Mesenchymal stem cell (in vitro differentiated cells and primary cell): ENCODE data around the gene YJU2.

ENCODE experiments used
- DNase-seq: peaks from one replicate; pipeline ENCODE4 v3.0.0-alpha.2; 2013
- H2AFZ ChIP-seq: one replicate; pipeline ENCODE4 v1.6.1; 2013; ENCODE audit warnings: low read depth, mild to moderate bottlenecking, control low read depth, inconsistent platforms, low read length, moderate library complexity
- H2AK5ac ChIP-seq: 2 replicates; pipeline ENCODE4 v1.6.1; 2013; ENCODE audit warnings: low read length, moderate library complexity, mild to moderate bottlenecking, inconsistent platforms; ENCODE audit not compliant: severe bottlenecking
- H2BK120ac ChIP-seq: one replicate; pipeline ENCODE4 v1.6.1; 2013; ENCODE audit warnings: low read depth, mild to moderate bottlenecking, inconsistent platforms, low read length, moderate library complexity
- H2BK12ac ChIP-seq, 2 experiments: one replicate each; pipeline ENCODE4 v1.6.1; 2013; ENCODE audit warnings: inconsistent platforms in 2 of 2, low read length in 2 of 2, mild to moderate bottlenecking in 2 of 2, moderate library complexity in 2 of 2, control low read depth in 1 of 2
- H2BK15ac ChIP-seq: one replicate; pipeline ENCODE4 v1.6.1; 2013; ENCODE audit warnings: mild to moderate bottlenecking, low read depth, inconsistent platforms; ENCODE audit not compliant: poor library complexity, severe bottlenecking
- H2BK5ac ChIP-seq: 2 replicates; pipeline ENCODE4 v1.6.1; 2013; ENCODE audit warnings: low read depth, mild to moderate bottlenecking, low read length, control low read depth, inconsistent platforms; ENCODE audit not compliant: poor library complexity, severe bottlenecking
- H3K14ac ChIP-seq, 2 experiments: one replicate each; pipeline ENCODE4 v1.6.1; 2013; ENCODE audit warnings: inconsistent platforms in 2 of 2, low read length in 2 of 2, control low read depth in 1 of 2, mild to moderate bottlenecking in 1 of 2, moderate library complexity in 1 of 2
- H3K18ac ChIP-seq, 2 experiments: one replicate each; pipeline ENCODE4 v1.6.1; 2013; ENCODE audit warnings: inconsistent platforms in 2 of 2, low read length in 2 of 2, control low read depth in 1 of 2, low read depth in 1 of 2, mild to moderate bottlenecking in 1 of 2
- H3K23ac ChIP-seq, 2 experiments: one replicate each; pipeline ENCODE4 v1.6.1; 2013; ENCODE audit warnings: inconsistent platforms in 2 of 2, low read length in 2 of 2, mild to moderate bottlenecking in 2 of 2, moderate library complexity in 2 of 2, control low read depth in 1 of 2
- H3K27ac ChIP-seq: 2 replicates; pipeline ENCODE4 v1.5.1; 2013; ENCODE audit warnings: mild to moderate bottlenecking, moderate library complexity, low read length, control low read depth, inconsistent platforms; ENCODE audit not compliant: poor library complexity, severe bottlenecking
- H3K27me3 ChIP-seq, 2 experiments: 2 replicates each; pipeline versions ENCODE4 v1.6.1 to v1.7.0; 2013; ENCODE audit warnings: low read length in 2 of 2, mild to moderate bottlenecking in 2 of 2, moderate library complexity in 2 of 2, control low read depth in 1 of 2, inconsistent platforms in 1 of 2; ENCODE audit not compliant: control insufficient read depth in 1 of 2, insufficient read depth in 1 of 2
- H3K36me3 ChIP-seq, 2 experiments: 2 replicates each; pipeline versions ENCODE4 v1.6.1 to v1.7.0; 2013; ENCODE audit warnings: low read length in 2 of 2, control low read depth in 1 of 2, inconsistent platforms in 1 of 2, low read depth in 1 of 2, mild to moderate bottlenecking in 1 of 2; ENCODE audit not compliant: insufficient read depth in 2 of 2, control insufficient read depth in 1 of 2
- H3K4ac ChIP-seq, 2 experiments: one replicate each; pipeline ENCODE4 v1.6.1; 2013; ENCODE audit warnings: inconsistent platforms in 2 of 2, low read length in 2 of 2, mild to moderate bottlenecking in 2 of 2, moderate library complexity in 2 of 2, control low read depth in 1 of 2, low read depth in 1 of 2
- H3K4me1 ChIP-seq: 2 replicates; pipeline ENCODE4 v1.6.1; 2013; ENCODE audit warnings: low read depth, low read length, control low read depth; ENCODE audit not compliant: control insufficient read depth, insufficient read depth
- H3K4me2 ChIP-seq: 2 replicates; pipeline ENCODE4 v1.6.1; 2013; ENCODE audit warnings: low read length, mild to moderate bottlenecking, inconsistent platforms; ENCODE audit not compliant: poor library complexity, severe bottlenecking
- H3K4me3 ChIP-seq, 2 experiments: 2 replicates each; pipeline versions ENCODE4 v1.5.1 to v1.7.0; 2013; ENCODE audit warnings: low read length in 2 of 2, mild to moderate bottlenecking in 2 of 2, control low read depth in 1 of 2, low read depth in 1 of 2; ENCODE audit not compliant: insufficient read depth in 1 of 2
- H3K79me1 ChIP-seq: replicated peaks from 2 replicates; pipeline ENCODE4 v1.6.1; 2013; ENCODE audit warnings: mild to moderate bottlenecking, control low read depth, low read length, inconsistent platforms; ENCODE audit not compliant: poor library complexity, severe bottlenecking
- H3K9ac ChIP-seq: 2 replicates; pipeline ENCODE4 v1.7.0; 2013; ENCODE audit warnings: mild to moderate bottlenecking, low read length, moderate library complexity
- H3K9me3 ChIP-seq: 2 replicates; pipeline ENCODE4 v1.7.0; 2013; ENCODE audit warnings: mild to moderate bottlenecking, low read length; ENCODE audit not compliant: control insufficient read depth
- H4K8ac ChIP-seq: one replicate; pipeline ENCODE4 v1.6.1; 2013; ENCODE audit warnings: inconsistent platforms, mild to moderate bottlenecking, low read length, moderate library complexity
- H4K91ac ChIP-seq: one replicate; pipeline ENCODE4 v1.6.1; 2013; ENCODE audit warnings: mild to moderate bottlenecking, low read length, inconsistent platforms
- WGBS: methylation state at CpG from one replicate; pipeline ENCODE4 v1.1.7; 2013; ENCODE audit warnings: mixed read lengths; 5-methylcytosine and 5-hydroxymethylcytosine counted together

YJU2 gene

DNA sequence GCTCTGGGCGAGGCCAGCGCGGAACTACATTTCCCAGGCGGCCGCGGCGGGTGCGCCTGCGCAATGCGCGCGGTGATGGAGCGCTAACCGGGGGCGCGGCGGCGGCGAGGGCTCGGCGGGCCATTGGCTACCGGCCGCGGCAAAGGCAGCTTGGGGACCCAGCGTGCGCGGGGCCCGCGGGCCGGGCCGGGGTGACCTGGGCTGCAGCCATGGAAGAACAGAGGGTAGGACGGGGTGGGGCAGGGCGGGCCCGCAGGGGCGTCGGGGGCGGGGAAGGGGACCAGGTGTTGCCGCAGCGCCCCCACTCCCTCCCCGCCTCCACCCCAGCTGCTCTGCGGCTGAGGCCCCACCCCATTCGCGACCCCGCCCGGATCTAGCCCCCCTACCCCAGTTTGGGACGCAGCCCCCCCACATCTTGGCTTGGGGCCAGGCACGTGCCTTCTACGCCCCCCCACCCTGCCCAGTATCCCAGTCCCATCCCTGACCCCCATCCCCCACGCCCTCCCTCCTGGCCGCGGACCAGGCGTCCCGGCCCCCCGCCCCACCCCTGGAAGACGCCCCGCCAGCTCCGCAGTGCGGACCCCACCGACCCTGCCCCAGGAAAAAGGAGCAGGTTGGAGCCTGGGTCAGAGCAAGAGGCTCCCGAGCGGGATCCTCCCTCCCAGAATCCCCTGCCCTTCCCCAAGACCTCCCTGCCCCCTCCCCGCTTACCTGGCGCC lies 57.8 kb downstream of the YJU2 start, which contains the start of gene FSD1:
FSD1 (plus strand) TSS at position 61 of the 719 bp plus-strand sequence; CDS start at position 210, 149 bp downstream.
- Histone ChIP-seq H3K9ac (no peak within 1 kb of the TSS), H3K23ac (no peak within 1 kb of the TSS), H3K36me3 (peaks cover 0 to 19% of the 10 kb centered on the region in 2 experiments), H2AK5ac (no peak within 1 kb of the TSS), H3K4me3 (peak within 1 kb of the TSS in 1 of 2 experiments; percentile 69), H2AFZ (peak within 1 kb of the TSS; percentile 90), H2BK15ac (peak within 1 kb of the TSS; percentile 52), H4K91ac (no peak within 1 kb of the TSS), H3K9me3 (no peaks in the 10 kb centered on the region), H3K4me1 (peaks cover 11% of the 10 kb centered on the region), H3K14ac (no peak within 1 kb of the TSS), H3K18ac (peak within 1 kb of the TSS; percentile 52 to 54), H3K79me1 (no peaks in the 10 kb centered on the region), H2BK120ac (no peak within 1 kb of the TSS), H2BK5ac (no peak within 1 kb of the TSS), H3K4ac (no peak within 1 kb of the TSS), H3K27me3 (peaks cover 0 to 19% of the 10 kb centered on the region in 2 experiments), H3K4me2 (peak within 1 kb of the TSS; percentile 70), H3K27ac (no peak within 1 kb of the TSS), H4K8ac (peak within 1 kb of the TSS; percentile 37), H2BK12ac (no peak within 1 kb of the TSS)
- 6% methylated on average over 38 of the region's 63 CpGs for WGBS
- DNase-seq, result peak; percentile 28

DNA sequence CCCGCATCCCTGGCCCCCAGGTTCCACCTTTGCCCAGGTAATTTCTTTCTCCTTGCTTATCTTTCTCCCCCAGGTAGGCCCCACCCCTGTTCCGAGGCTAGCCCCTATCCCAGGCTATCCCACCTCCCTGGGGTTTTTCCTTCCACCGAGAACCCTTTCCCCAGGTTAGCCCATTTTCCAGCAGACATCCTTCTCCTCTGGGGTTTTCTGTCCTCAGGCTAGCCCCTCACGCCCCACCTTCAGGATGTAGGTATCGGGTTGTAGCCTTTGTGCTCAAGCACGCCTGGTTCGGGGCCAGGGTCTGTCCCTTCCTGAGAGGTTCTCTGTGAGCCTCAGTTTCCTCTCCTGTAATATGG lies 58.4 kb downstream of the YJU2 start:
- Histone ChIP-seq H3K36me3 (peaks cover 0 to 21% of the 10 kb centered on the region in 2 experiments), H2AFZ (no peak overlapping the region), H3K9me3 (no peaks in the 10 kb centered on the region), H4K91ac (no peak overlapping the region), H3K14ac (no peak overlapping the region), H2BK120ac (no peak overlapping the region), H2BK5ac (no peak overlapping the region), H4K8ac (no peak overlapping the region), H2BK12ac (no peak overlapping the region), H2BK15ac (no peak overlapping the region), H3K9ac (no peak overlapping the region), H3K27me3 (peaks cover 0 to 19% of the 10 kb centered on the region in 2 experiments), H2AK5ac (no peak overlapping the region), H3K27ac (no peak overlapping the region), H3K4me3 (no peak overlapping the region), H3K4me1 (peaks cover 11% of the 10 kb centered on the region), H3K4ac (no peak overlapping the region), H3K23ac (no peak overlapping the region), H3K4me2 (no peak overlapping the region), H3K18ac (no peak overlapping the region), H3K79me1 (no peaks in the 10 kb centered on the region)
- WGBS, result 87% methylated on average over 7 of the region's 7 CpGs
- DNase-seq, result no peak

DNA sequence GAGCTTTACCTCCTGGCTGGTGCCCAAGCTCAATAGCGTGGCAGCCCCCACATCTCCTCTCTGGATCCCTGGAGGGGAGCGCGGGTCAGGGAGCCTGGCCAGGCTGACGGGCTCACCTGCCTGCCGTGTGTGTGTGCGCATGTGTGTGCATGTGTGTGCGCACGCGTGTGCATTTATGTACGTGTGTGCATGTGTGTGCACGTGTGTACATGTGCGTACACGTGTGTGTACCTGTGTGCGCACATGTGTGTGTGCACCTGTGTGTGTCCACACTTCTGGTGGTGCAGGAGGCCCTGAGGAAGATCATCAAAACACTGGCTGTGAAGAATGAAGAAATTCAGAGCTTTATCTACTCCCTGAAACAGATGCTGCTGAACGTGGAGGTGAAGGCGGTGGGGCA lies 58.8 kb downstream of the YJU2 start:
- Histone ChIP-seq H3K9me3 (no peaks in the 10 kb centered on the region), H2AFZ (no peak overlapping the region), H3K79me1 (no peaks in the 10 kb centered on the region), H3K4me3 (no peak overlapping the region), H3K18ac (no peak overlapping the region), H3K4me1 (peaks cover 11% of the 10 kb centered on the region), H3K9ac (no peak overlapping the region), H2AK5ac (no peak overlapping the region), H4K91ac (peak overlapping the region; percentile 81), H2BK120ac (no peak overlapping the region), H2BK5ac (no peak overlapping the region), H4K8ac (no peak overlapping the region), H3K23ac (no peak overlapping the region), H3K4me2 (no peak overlapping the region), H3K27me3 (peaks cover 0 to 16% of the 10 kb centered on the region in 2 experiments), H3K4ac (no peak overlapping the region), H3K14ac (no peak overlapping the region), H2BK15ac (no peak overlapping the region), H3K36me3 (peaks cover 0 to 25% of the 10 kb centered on the region in 2 experiments), H3K27ac (no peak overlapping the region), H2BK12ac (no peak overlapping the region)
- WGBS, result 93% methylated on average over 16 of the region's 16 CpGs
- no peak for DNase-seq

DNA sequence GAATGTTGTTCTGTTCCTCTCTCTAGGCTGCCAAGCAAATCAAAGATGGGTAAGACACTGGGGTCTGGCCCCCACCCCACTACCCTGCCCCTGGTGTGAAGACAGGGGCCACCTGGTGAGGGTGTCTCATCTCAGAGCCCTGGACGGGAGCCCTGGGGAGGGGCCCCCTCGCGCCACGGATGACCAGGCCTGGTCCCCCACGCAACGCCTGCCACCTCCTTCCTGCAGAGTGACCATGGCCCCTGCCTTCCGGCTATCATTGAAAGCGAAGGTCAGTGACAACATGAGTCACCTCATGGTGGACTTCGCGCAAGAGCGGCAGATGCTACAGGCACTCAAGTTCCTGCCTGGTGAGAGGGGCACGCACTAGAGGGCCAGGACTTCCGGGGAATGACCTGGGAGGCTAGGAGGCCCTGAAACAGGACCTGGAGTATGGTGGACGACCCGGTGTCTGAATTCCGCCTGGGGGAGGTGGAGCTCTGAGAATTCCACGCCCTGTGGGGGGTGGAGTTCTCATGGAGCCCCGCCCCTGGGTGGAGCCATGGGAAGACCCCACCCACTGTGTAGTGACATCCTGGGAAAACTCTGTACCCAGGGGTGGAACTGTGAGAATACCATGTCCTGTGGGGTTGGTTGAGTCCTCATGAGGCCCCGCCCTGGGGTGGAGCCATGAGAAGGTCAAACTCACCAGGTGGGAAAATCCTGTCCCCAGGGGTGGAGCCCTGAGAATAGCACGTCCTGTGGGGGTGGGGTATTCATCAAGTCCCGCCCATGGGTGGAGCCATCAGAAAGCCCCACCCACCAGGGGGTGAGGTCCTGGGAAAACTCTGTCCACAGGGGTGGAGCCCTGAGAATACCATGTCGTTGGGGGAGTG lies 63.6 kb downstream of the YJU2 start:
- Histone ChIP-seq H3K9me3 (no peaks in the 10 kb centered on the region), H3K14ac (no peak overlapping the region), H3K4me3 (no peak overlapping the region), H3K27ac (no peak overlapping the region), H3K36me3 (peaks cover 0 to 39% of the 10 kb centered on the region in 2 experiments), H4K8ac (no peak overlapping the region), H2AK5ac (no peak overlapping the region), H2BK120ac (no peak overlapping the region), H3K4ac (no peak overlapping the region), H4K91ac (peak overlapping the region; percentile 45), H3K23ac (no peak overlapping the region), H2BK12ac (no peak overlapping the region), H3K4me2 (no peak overlapping the region), H2BK5ac (peak overlapping the region; percentile 76), H2AFZ (no peak overlapping the region), H3K9ac (no peak overlapping the region), H3K4me1 (peaks cover 2% of the 10 kb centered on the region), H3K79me1 (no peaks in the 10 kb centered on the region), H2BK15ac (no peak overlapping the region), H3K27me3 (peaks cover 0 to 9% of the 10 kb centered on the region in 2 experiments), H3K18ac (no peak overlapping the region)
- WGBS, result 93% methylated on average over 22 of the region's 22 CpGs
- no peak for DNase-seq
